HG03460 (cell line): Measurements from ENCODE around the gene IGF1R.
"Not testable (repeated sequence)": the region's sequence is repeated elsewhere in the genome, so short reads cannot be mapped to it uniquely, and the experiment has no call there.

Experiments
- ATAC-seq: cut with Tn5 transposase; IDR thresholded peaks from one replicate; pipeline ENCODE4 v1.9.1; 2021; ENCODE audit not compliant: unreplicated experiment

The IGF1R gene

DNA sequence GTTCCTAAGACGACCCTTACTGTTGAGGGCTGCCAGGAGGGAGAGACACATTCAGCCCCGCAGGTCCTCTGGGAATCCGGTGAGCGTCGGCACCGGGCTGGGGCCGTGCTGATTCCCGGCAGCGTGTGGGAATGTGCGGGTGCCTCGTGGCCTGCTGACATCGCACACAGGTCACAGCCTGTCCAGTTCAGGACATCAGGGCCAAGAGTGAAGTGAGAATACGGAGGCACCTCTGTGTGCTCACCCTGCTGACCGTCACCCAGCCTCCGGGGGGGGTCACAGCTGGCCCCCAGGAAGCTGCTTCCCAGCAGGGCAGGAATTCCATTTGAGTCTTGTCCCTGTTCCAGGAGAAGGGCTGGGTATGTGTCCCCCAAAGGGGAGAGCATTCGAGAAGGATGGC is 305.6 kb downstream of the IGF1R start:
- no peak for ATAC-seq

DNA sequence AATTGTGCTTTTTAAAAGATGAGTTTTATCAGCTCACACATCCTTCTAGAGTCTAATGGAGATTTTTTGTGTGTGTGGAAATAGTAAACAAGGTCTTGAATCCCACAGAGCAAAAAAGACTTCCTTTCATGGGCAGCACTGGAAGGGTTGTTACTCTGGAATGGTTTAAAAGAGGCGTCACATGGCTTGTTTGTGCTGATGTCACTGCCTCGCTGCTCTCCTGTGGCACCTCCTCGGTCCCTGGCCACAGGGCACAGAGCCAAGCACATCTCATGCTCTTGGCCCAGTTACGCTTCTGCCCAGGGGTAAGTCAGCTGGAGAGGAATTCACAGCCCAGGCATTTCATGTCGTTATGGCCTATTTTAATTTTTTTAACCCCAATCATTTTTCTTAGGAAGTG is 306.1 kb downstream of the IGF1R start:
- no peak for ATAC-seq

DNA sequence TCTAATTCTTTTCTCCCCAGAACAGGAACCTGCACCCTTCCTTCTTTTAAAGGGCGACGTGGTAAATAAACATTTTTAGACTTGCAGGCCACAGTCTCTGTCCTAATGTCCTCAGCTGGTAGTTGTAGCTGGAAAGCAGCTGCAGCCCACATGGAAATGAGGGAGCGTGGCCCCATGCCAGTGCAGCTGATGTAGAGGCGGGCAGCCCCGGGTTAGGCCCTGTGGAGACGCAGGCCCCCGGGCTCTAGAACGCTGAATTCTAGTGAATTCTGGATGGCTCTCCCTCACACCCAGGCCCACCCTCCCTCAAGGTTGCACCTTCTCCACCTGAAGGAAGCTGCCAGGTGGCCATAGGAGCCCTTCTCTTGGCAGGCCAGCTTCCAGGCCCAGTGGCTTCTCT is 307.0 kb downstream of the IGF1R start:
- no peak for ATAC-seq

DNA sequence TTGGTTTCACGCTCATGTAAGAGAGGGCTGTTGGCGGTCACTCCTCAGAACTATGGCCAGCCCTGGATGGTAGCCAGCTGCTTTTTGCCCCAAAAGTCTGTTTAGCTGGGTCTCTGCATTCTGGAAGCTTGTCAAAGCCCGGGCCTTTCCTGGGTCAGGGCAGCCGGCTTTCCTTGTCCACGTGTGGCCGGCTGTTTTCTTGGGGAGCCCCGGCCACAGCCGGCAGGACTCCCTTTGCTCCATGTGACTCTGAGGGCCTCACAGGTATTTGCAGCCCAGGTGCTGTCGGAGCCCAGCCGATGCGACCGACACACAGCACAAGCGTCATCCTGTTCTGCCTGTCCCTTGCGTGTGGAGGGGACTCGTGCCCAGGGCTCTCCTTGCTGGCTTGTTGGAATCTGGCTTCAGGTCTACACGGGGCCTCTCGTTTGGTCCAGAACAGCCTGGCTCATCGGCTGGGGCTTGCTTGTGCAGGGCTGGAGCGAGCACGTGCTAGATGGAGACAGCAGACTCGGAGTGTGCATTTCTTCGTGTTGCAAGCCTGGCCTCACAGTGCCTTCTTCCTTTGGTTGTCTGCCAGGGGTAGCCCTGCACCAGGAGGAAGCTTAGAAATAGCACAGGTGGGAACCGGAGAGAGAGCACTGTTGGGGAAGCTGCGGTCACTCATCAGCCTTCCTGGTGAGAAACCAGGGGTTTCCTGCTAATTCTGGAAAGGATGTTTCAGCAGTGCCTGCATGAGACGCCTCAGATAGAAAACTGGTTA is 307.8 kb downstream of the IGF1R start:
- ATAC-seq: no peak

DNA sequence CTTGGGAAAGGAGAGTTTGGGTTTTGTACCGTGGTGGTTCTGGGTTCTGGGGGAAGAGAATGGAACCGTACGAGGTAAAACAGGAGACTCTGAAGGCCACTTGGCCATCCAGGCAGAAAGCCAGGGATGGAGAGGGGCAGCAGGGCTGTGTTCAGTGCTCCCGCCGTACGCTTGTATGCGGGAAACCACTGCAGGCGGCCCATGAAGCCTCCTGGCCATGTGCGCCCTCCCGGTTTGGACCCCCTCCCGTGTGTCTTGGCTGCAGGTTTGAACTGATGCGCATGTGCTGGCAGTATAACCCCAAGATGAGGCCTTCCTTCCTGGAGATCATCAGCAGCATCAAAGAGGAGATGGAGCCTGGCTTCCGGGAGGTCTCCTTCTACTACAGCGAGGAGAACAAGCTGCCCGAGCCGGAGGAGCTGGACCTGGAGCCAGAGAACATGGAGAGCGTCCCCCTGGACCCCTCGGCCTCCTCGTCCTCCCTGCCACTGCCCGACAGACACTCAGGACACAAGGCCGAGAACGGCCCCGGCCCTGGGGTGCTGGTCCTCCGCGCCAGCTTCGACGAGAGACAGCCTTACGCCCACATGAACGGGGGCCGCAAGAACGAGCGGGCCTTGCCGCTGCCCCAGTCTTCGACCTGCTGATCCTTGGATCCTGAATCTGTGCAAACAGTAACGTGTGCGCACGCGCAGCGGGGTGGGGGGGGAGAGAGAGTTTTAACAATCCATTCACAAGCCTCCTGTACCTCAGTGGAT is 308.6 kb downstream of the IGF1R start:
- no peak for ATAC-seq

DNA sequence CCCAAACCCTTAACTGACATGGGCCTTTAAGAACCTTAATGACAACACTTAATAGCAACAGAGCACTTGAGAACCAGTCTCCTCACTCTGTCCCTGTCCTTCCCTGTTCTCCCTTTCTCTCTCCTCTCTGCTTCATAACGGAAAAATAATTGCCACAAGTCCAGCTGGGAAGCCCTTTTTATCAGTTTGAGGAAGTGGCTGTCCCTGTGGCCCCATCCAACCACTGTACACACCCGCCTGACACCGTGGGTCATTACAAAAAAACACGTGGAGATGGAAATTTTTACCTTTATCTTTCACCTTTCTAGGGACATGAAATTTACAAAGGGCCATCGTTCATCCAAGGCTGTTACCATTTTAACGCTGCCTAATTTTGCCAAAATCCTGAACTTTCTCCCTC is 309.3 kb downstream of the IGF1R start:
- ATAC-seq: no peak

DNA sequence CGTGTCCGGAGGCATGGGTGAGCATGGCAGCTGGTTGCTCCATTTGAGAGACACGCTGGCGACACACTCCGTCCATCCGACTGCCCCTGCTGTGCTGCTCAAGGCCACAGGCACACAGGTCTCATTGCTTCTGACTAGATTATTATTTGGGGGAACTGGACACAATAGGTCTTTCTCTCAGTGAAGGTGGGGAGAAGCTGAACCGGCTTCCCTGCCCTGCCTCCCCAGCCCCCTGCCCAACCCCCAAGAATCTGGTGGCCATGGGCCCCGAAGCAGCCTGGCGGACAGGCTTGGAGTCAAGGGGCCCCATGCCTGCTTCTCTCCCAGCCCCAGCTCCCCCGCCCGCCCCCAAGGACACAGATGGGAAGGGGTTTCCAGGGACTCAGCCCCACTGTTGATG is 309.7 kb downstream of the IGF1R start:
- ATAC-seq: no peak

DNA sequence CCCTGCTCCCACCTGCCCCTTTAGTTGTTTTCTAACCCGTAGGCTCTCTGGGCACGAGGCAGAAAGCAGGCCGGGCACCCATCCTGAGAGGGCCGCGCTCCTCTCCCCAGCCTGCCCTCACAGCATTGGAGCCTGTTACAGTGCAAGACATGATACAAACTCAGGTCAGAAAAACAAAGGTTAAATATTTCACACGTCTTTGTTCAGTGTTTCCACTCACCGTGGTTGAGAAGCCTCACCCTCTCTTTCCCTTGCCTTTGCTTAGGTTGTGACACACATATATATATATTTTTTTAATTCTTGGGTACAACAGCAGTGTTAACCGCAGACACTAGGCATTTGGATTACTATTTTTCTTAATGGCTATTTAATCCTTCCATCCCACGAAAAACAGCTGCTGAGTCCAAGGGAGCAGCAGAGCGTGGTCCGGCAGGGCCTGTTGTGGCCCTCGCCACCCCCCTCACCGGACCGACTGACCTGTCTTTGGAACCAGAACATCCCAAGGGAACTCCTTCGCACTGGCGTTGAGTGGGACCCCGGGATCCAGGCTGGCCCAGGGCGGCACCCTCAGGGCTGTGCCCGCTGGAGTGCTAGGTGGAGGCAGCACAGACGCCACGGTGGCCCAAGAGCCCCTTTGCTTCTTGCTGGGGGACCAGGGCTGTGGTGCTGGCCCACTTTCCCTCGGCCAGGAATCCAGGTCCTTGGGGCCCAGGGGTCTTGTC is 310.7 kb downstream of the IGF1R start:
- ATAC-seq: no peak

DNA sequence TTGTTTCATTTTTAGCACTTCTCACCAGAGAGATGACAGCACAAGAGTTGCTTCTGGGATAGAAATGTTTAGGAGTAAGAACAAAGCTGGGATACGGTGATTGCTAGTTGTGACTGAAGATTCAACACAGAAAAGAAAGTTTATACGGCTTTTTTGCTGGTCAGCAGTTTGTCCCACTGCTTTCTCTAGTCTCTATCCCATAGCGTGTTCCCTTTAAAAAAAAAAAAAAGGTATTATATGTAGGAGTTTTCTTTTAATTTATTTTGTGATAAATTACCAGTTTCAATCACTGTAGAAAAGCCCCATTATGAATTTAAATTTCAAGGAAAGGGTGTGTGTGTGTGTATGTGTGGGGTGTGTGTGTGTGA is 311.3 kb downstream of the IGF1R start:
- ATAC-seq: no peak

DNA sequence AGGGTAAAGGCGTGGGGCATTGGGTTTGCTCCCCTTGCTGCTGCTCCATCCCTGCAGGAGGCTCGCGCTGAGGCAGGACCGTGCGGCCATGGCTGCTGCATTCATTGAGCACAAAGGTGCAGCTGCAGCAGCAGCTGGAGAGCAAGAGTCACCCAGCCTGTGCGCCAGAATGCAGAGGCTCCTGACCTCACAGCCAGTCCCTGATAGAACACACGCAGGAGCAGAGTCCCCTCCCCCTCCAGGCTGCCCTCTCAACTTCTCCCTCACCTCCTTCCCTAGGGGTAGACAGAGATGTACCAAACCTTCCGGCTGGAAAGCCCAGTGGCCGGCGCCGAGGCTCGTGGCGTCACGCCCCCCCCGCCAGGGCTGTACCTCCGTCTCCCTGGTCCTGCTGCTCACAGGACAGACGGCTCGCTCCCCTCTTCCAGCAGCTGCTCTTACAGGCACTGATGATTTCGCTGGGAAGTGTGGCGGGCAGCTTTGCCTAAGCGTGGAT is 312.3 kb downstream of the IGF1R start:
- ATAC-seq: no peak

DNA sequence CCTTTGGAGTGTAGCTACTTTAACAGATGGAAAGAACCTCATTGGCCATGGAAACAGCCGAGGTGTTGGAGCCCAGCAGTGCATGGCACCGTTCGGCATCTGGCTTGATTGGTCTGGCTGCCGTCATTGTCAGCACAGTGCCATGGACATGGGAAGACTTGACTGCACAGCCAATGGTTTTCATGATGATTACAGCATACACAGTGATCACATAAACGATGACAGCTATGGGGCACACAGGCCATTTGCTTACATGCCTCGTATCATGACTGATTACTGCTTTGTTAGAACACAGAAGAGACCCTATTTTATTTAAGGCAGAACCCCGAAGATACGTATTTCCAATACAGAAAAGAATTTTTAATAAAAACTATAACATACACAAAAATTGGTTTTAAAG is 315.1 kb downstream of the IGF1R start:
- ATAC-seq: no peak

DNA sequence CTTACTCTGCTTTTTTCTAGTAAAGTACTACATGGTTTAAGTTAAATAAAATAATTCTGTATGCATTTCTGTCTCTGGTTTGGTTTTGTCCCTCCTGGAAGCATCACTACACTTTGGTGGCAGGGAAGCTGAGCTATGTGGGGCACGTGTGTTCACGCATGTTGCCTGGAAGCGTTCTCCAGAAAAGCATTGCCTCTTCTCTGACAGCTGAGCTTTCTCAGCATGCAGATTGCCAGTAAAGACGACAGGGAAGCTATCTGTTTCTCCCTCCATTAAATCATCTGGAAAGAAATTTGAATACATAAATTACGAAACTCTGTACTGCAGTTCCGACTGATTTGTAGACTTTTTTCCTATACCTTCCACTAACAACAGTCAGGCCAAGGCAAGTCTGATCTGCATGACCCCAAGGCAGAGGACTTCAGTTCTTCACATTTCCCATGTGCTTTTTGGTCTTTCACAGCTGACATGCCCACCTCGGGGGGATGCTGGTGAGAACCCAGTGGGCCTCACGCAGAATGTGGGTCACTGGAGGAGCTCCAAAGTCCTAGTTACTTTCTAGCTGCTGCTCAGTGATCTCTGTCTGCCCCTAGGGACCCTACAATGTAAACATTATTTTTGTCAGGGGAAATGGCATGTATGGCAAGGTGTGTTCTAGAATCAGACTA is 316.3 kb downstream of the IGF1R start:
- ATAC-seq: no peak

DNA sequence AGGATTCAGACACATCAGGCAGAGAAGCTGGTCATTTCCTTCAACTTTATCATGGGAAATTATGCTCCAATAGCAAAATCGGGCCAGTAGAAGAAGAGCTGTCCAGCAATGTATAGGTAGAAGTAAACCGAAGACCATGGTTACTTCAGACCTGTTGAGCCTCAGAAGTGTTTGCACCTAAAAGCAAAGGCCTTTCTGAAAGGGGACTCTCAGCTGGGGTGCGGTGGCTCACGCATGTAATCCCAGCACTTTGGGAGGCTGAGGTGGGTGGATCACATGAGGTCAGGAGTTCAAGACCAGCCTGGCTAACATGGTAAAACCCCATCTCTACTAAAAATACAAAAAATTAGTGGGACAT is 316.8 kb downstream of the IGF1R start:
- ATAC-seq: not testable (repeated sequence)

DNA sequence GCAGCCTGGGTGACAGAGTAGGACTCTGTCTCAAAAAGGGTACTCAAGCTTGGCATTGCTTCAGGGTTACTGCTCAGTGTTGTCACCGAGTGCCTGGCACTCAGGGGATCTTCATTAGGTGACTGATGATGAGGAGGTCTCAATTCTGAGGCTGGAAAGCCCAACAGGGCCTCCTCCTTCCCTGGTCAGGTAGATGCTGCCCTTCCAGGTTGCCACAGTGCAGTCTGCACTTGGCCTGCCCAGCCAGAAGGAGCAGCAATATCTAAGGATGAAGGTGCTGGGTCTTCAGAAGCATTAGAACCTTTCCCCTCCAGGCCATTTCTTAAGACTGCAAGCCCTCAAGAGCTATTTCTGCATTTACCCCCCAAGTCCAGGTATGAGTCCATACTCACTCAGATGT is 317.3 kb downstream of the IGF1R start:
- no peak for ATAC-seq

DNA sequence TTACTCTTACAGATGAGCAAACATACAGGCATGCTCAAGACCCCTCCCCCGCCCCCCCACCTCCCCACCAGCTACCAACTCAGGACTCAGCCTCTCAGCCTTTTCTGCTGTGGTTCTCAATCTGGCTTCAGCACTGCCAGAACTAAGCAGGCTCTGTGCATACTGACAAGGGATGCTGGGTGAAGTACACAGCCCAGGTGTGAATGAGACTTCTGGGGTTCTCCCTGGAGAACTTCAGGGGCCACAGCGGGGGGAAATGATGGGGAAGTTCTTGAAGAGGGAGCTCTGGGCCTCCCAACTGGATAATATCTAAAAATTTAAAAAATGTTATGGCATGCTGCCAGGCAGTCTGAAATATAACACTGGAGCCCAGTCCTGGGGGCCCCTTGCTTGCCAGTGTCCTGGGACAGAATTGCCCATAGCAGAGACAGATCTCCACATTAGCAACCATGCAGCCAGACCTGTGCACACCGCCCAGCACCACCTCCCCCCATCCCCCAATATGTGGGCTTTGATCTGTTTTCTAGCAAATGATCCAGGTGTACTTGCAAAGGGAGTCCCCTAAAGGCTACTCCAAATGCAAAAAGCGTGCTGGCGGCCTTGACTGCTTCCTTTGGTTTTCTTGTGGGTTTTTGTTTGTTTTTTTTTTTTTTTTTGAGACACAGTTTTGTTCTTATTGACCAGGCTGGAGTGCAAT is 317.9 kb downstream of the IGF1R start:
- no peak for ATAC-seq

DNA sequence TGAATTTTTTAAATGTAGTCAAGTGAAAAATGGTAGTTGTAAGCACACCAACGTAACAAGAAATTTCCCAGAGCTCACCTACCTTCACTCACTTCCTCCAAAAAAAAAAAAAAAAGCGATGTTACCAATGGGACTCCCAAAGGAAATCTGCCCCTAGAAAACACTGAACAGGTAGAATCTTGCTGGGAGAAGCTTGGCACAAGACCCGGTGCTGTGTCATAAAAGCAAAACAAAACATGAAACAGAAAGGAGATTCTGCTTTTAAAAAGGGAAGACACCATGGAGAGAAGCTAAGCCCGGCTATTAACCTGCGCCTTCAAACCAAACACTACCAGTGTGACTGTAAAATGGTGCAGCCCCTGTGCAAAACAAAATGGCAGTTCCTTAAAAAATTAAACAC is 318.8 kb downstream of the IGF1R start:
- no peak for ATAC-seq

DNA sequence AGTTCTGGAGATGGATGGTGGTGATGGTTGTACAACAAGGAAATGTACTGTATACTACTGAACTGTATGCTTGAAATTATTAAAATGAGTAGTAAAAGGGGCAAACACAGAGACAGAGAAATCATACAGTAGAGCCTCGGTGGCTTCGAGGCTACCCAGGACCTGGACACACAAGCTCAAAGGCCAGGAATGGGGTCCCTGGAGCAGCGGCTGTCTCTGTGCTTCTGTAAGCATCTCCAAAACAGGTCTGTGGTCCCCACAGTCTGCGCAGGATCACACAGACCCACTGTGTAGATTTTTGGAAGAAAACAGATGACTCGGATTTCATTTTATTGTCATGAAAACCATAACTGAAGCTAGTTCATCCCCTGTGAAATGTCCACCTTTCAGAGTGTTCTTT is 319.6 kb downstream of the IGF1R start:
- ATAC-seq: no peak

DNA sequence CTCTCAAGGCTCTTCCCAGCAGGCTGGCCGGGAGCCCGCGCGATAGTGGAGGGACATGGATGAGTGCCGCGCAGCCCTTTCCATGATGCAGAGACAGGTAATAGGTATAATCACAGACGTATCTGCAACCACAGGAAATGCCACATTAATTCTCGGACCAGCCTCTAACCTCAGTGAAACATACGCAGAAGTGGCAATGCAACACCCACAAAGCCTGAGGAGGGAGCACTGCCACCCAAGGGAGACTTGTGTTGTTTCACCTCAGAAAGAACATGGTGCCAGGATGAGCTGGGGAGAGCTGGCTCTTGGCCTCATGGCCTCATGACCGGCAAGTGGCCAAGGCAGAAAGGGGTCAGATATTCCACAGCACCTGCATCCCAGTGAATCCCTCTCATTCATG is 320.2 kb downstream of the IGF1R start:
- ATAC-seq: no peak

DNA sequence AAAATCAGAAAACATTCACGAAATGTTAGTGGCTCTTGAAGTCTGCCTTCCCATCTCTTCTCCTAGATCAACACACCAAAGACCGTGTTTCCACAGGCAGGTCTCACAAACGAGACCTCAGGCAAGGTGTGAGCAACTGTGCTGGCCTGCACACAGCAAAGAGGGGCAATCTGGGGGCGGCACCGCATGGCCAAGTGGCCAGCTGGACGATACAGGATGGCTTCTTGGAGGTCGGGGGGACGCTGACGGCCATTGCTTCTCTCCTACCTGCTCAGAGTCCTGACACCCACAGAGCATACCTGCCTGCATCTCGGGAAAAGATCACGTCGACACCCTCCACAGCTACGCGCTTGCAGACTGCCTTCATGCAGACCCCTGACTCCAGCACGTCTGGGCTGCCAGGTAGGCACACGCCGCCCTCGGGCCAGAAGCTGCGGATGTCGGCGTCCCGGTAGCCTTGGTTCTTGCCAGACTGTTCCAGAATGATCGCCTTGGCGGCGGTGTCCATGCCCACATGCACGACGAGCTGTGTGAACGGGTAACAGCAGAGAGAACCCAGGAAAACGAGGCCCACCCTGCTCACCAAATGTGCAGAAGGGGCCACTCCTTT is 320.9 kb downstream of the IGF1R start:
- no peak for ATAC-seq

DNA sequence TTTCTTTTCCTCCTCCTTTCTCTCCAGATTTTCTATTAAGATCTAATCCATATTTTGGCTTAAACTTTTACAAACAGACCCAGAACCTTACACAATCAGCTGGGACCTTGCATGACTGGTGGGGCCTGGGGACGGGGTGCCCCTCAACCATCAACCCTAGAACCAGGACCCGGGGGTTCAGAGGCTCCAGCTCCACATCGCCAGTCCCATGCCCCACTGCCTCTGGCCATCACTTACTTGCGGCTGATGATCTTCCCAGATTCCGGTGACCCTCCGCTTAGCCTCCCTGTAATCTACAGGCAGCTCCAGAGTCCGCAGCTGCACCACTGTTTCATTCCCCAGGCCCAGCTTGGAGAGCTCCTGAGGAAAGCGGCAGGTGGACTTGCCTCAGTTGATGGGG is 322.5 kb downstream of the IGF1R start:
- no peak for ATAC-seq
